ENCODE measurements around the gene SLC35B3. TPM values are rescaled to one million over a fixed set of nuclear protein-coding genes. Genes with fewer than 3 reads are reported as not detected.

SLC35B3 gene
- total and polyA plus RNA-seq, 9 of the 15 experiments (the other 6 are each of a cell fraction or from before 2014, with no cell fraction given) = 7.6 to 19.1 (median 11.3) TPM

- TF ChIP-seq RNF219 (CRISPR knock-in tag; IDR thresholded peaks at IDR 0.05) (no peak), ZNF830 (CRISPR knock-in tag; IDR thresholded peaks at IDR 0.05) (no peak), KLF6 (CRISPR knock-in tag; IDR thresholded peaks at IDR 0.05; ENCODE audit: borderline replicate concordance) (0 out of 2 replicates have a peak, but pooled peaks have one; percentile 2), HIVEP1 (CRISPR knock-in tag; IDR thresholded peaks at IDR 0.05) (peak; percentile 54; the same call in 1 of the 2 replicates), TGIF2 (CRISPR knock-in tag; IDR thresholded peaks at IDR 0.05) (no peak), ZNF347 (CRISPR knock-in tag; IDR thresholded peaks at IDR 0.05; ENCODE audit: low read depth) (no peak), ZNF12 (CRISPR knock-in tag; IDR thresholded peaks at IDR 0.05) (peak; percentile 68; the same call in 1 of the 2 replicates), MLLT1 (IDR thresholded peaks at IDR 0.05) (peak in 1 of 2 experiments; percentile 32; a peak in 2 of 4 replicates), ELF2 (CRISPR knock-in tag; IDR thresholded peaks at IDR 0.05) (peak; percentile 97), ZNF436 (CRISPR knock-in tag; IDR thresholded peaks at IDR 0.05) (0 out of 2 replicates have a peak, but pooled peaks have one; percentile 34), TEAD1 (CRISPR knock-in tag; IDR thresholded peaks at IDR 0.05) (peak in 1 of 2 experiments; percentile 80; a peak in 2 of 4 replicates), ZBTB40 (IDR thresholded peaks at IDR 0.05) (peak; percentile 84), ZBTB40 (CRISPR knock-in tag; IDR thresholded peaks at IDR 0.05) (0 out of 2 replicates have a peak, but pooled peaks have one; percentile 23), ELF1 (tag; IDR thresholded peaks at IDR 0.05) (peak; percentile 95), ZNF23 (CRISPR knock-in tag; IDR thresholded peaks at IDR 0.05) (no peak)
Measured at GRCh38 chr6:8435093-8435844, at the start of gene SLC35B3 (continued).

Data from K562 (cell line).